HepG2 (cell line): ENCODE data around the gene ARHGAP10. TPM values are rescaled to one million over a fixed set of nuclear protein-coding genes. Genes with fewer than 3 reads are reported as not detected.
"Not testable (repeated sequence)": the region's sequence is repeated elsewhere in the genome, so short reads cannot be mapped to it uniquely, and the experiment has no call there.

ENCODE experiments used
- ATAC-seq: fragments of 200-7000 bp; cut with Tn5 transposase; 3 replicates; pipeline ENCODE4 v1.9.1; 2020; ENCODE audit warnings: mild to moderate bottlenecking, moderate library complexity
- BruUV-seq: library from RNA; stranded (reverse); fragments of 400-500 nt; replicated peaks from 2 replicates; lab custom pipeline; 2021; lab: Mats Ljungman, UMichigan
- CTCF ChIA-PET: fragments of 300-600 bp; formaldehyde crosslinking; extraction: SDS; loops from one replicate; lab custom pipeline; 2021; ENCODE audit warnings: low total read pairs, inconsistent platforms, low intra/inter-chr PET ratio; lab: Yijun Ruan, JAX
- POLR2A ChIA-PET: fragments of 350-600 bp; sonication (Branson Sonifier 250); formaldehyde crosslinking; loops from one replicate; lab custom pipeline; 2020; ENCODE audit warnings: antibody characterized with exemption, inconsistent platforms; lab: Yijun Ruan, JAX
- DNase-seq: peaks from one replicate; pipeline ENCODE4 v3.0.0-alpha.2; 2015; ENCODE audit warnings: low spot score
- FAIRE-seq: peaks from 3 replicates; lab custom pipeline; 2011; peaks lifted over from hg19 to GRCh38; lab: Jason Lieb, UNC
- H2AFZ ChIP-seq: one replicate; pipeline ENCODE4 v1.6.1; 2011; ENCODE audit warnings: low read length, inconsistent platforms
- H3K27ac ChIP-seq: fragments of 300-600 bp; 3 replicates; pipeline ENCODE4 v1.8.0; 2011; ENCODE audit warnings: mixed run types, mild to moderate bottlenecking, mixed read lengths, low read length, inconsistent platforms; ENCODE audit not compliant: insufficient read depth; ENCODE audit errors: extremely low read length
- H3K27me3 ChIP-seq, 2 experiments: fragments of 200-600 bp in 1 of 2; 2 replicates in 1 of 2; 3 replicates in 1 of 2; pipeline versions ENCODE4 v1.6.0 to v1.8.0; 2011; ENCODE audit warnings: low read length in 2 of 2, mild to moderate bottlenecking in 2 of 2, moderate library complexity in 2 of 2, inconsistent platforms in 1 of 2; ENCODE audit not compliant: insufficient read depth in 2 of 2, control insufficient read depth in 1 of 2
- H3K36me3 ChIP-seq, 2 experiments: fragments of 200-600 bp in 1 of 2; replicated peaks in 1 of 2; 2 replicates in 1 of 2; 3 replicates in 1 of 2; pipeline versions ENCODE4 v1.5.1 to v1.8.0; 2011; ENCODE audit warnings: low read length in 2 of 2, inconsistent platforms in 1 of 2; ENCODE audit not compliant: insufficient read depth in 2 of 2, control insufficient read depth in 1 of 2
- H3K4me1 ChIP-seq: 2 replicates; pipeline ENCODE4 v1.5.1; 2012; ENCODE audit warnings: low read length, inconsistent platforms; ENCODE audit not compliant: insufficient read depth
- H3K4me2 ChIP-seq: 2 replicates; pipeline ENCODE4 v1.6.0; 2011; ENCODE audit warnings: low read depth, low read length, inconsistent platforms
- H3K4me3 ChIP-seq, 3 experiments: fragments of 200-600 bp in 1 of 3; sonication (generic), shearing (Covaris generic) in 1 of 3; replicated peaks in 1 of 3; 2 replicates each; pipeline ENCODE4 v1.5.1; 2011 to 2016; ENCODE audit warnings: low read length in 3 of 3, inconsistent platforms in 2 of 3, low read depth in 2 of 3, mild to moderate bottlenecking in 2 of 3, control low read depth in 1 of 3, mixed read lengths in 1 of 3; ENCODE audit not compliant: insufficient read depth in 1 of 3
- H3K79me2 ChIP-seq: one replicate; pipeline ENCODE4 v1.6.1; 2011; ENCODE audit warnings: low read length, inconsistent platforms; ENCODE audit not compliant: insufficient read depth
- H3K9ac ChIP-seq: 2 replicates; pipeline ENCODE4 v1.6.0; 2011; ENCODE audit warnings: mild to moderate bottlenecking, low read depth, low read length, inconsistent platforms; ENCODE audit not compliant: insufficient read depth
- H3K9me3 ChIP-seq: 2 replicates; pipeline ENCODE4 v1.5.1; 2012; ENCODE audit warnings: mild to moderate bottlenecking, low read length
- H4K20me1 ChIP-seq: 2 replicates; pipeline ENCODE4 v1.6.0; 2011; ENCODE audit warnings: inconsistent platforms, mild to moderate bottlenecking, low read length, moderate library complexity; ENCODE audit not compliant: insufficient read depth
- ASH2L ChIP-seq: fragments of 300-600, 200-600 bp; sonication (generic); IDR thresholded peaks from 2 replicates; pipeline ENCODE4 v1.7.0; 2017; ENCODE audit warnings: low read depth, mild to moderate bottlenecking, moderate library complexity, mixed read lengths, low read length; ENCODE audit not compliant: insufficient read length
- EED ChIP-seq: sonication (generic); formaldehyde crosslinking; IDR thresholded peaks from 2 replicates; pipeline ENCODE4 v1.5.0; 2020; ENCODE audit warnings: mild to moderate bottlenecking, missing genetic modification reagents
- ELF1 ChIP-seq: sonication (generic); formaldehyde crosslinking; IDR thresholded peaks from 2 replicates; pipeline ENCODE4 v1.4.0; 2020; ENCODE audit warnings: missing genetic modification reagents
- PAWR ChIP-seq: sonication (generic); formaldehyde crosslinking; IDR thresholded peaks from 2 replicates; pipeline ENCODE4 v1.4.0; 2020; ENCODE audit warnings: missing genetic modification reagents, mild to moderate bottlenecking, borderline replicate concordance
- POGZ ChIP-seq: sonication (generic); formaldehyde crosslinking; IDR thresholded peaks from 2 replicates; pipeline ENCODE4 v1.4.0; 2020; ENCODE audit warnings: mild to moderate bottlenecking, missing genetic modification reagents
- SNRNP70 ChIP-seq: fragments of 200-400 bp; formaldehyde crosslinking; IDR thresholded peaks from 2 replicates; pipeline ENCODE4 v1.6.1; 2017; ENCODE audit warnings: mild to moderate bottlenecking, low read depth, low read length, moderate library complexity
- SRY ChIP-seq: sonication (generic); formaldehyde crosslinking; IDR thresholded peaks from 2 replicates; pipeline ENCODE4 v1.8.0; 2022; ENCODE audit warnings: mild to moderate bottlenecking, missing genetic modification reagents
- ZNF10 ChIP-seq: sonication (generic); formaldehyde crosslinking; IDR thresholded peaks from 2 replicates; pipeline ENCODE4 v1.4.0; 2020; ENCODE audit warnings: mild to moderate bottlenecking, low read depth, missing genetic modification reagents, borderline replicate concordance
- ZNF570 ChIP-seq: sonication (generic); formaldehyde crosslinking; IDR thresholded peaks from 2 replicates; pipeline ENCODE4 v1.4.0; 2020; ENCODE audit warnings: mild to moderate bottlenecking, missing genetic modification reagents, borderline replicate concordance
- WGBS: methylation state at CpG from one replicate; pipeline ENCODE4 v1.1.6; 2017; ENCODE audit warnings: low lambda C conversion rate; 5-methylcytosine and 5-hydroxymethylcytosine counted together
- in situ Hi-C: cut with HindIII; loops from 2 replicates; pipeline ENCODE4 v1.10.0; 2017; ENCODE audit warnings: low pct_unique_long_range_greater_than_20kb; ENCODE audit not compliant: extremely low pct_ligation_motif_present
- intact Hi-C: fragments of 100-400 bp; cut with micrococcal nuclease; formaldehyde crosslinking; loops from one replicate; pipeline ENCODE4 v1.10.0; 2022; ENCODE audit not compliant: unreplicated experiment
- polyA plus RNA-seq, 8 experiments: library from polyadenylated mRNA; depleted of rRNA in 3 of 8; stranded (reverse) in 7 of 8; unstranded in 1 of 8; fragments of >200 nt; fragmentation: Illumina TruSeq in 4 of 8; extraction: Trizol in 4 of 8; gene quantifications; 2 replicates each; pipeline versions ENCODE4 v1.2.1 to v1.2.3, GENCODE V29; 2011 to 2016; ENCODE audit warnings: low read depth in 4 of 8, missing spikeins in 1 of 8, mixed read lengths in 1 of 8; ENCODE audit not compliant: insufficient read depth in 1 of 8
- total RNA-seq, 5 experiments: library from RNA; depleted of rRNA; stranded (reverse); fragments of >200 nt; fragmentation: Illumina TruSeq; extraction: Trizol; gene quantifications; 2 replicates each; pipeline ENCODE4 v1.2.3, GENCODE V29; 2016; ENCODE audit warnings: low read depth in 1 of 5
- TF ChIP-seq, protein P1 (sequence below): sonication (generic); formaldehyde crosslinking; IDR thresholded peaks from 2 replicates; pipeline ENCODE4 v1.5.1; 2020; ENCODE audit warnings: mild to moderate bottlenecking, missing genetic modification reagents, borderline replicate concordance
- TF ChIP-seq, protein P2 (sequence below): sonication (generic); formaldehyde crosslinking; IDR thresholded peaks from 2 replicates; pipeline ENCODE4 v1.5.1; 2020; ENCODE audit warnings: missing genetic modification reagents, mild to moderate bottlenecking, borderline replicate concordance
- TF ChIP-seq, protein P3 (sequence below): sonication (generic); formaldehyde crosslinking; IDR thresholded peaks from 2 replicates; pipeline ENCODE4 v1.4.0; 2020; ENCODE audit warnings: mild to moderate bottlenecking, missing genetic modification reagents

Gene ARHGAP10
- total and polyA plus RNA-seq, 2 of the 13 experiments (the other 11 are each of a cell fraction or from before 2014, with no cell fraction given): 0.45 to 1.6 TPM

DNA sequence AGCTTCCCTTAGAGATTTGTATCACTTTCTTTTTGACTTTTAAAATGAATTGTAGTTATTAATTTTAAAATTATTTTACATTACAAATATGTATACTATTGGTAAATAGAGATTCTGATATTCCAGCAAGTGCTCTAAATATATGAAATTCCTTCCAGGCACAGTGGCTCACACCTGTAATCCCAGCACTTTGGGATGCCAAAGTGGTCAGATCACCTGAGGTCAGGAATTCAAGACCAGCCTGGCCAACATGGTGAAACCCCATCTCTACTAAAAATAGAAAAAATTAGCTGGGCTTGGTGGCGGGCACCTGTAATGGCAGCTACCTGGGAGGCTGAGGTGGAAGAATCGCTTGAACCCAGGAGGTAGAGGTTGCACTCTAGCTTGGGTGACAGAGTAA is 180.2 kb downstream of the ARHGAP10 start:
- H3K9ac ChIP-seq, intact Hi-C loops, in situ Hi-C loops, BruUV-seq, H3K79me2 ChIP-seq, H3K4me1 ChIP-seq, ATAC-seq, H2AFZ ChIP-seq, H3K36me3 ChIP-seq, H4K20me1 ChIP-seq, H3K4me3 ChIP-seq, POLR2A ChIA-PET, H3K9me3 ChIP-seq, H3K27ac ChIP-seq, H3K4me2 ChIP-seq, DNase-seq, H3K27me3 ChIP-seq, FAIRE-seq, CTCF ChIA-PET: not testable (repeated sequence)
- 94% methylated on average over 2 of the region's 2 CpGs for WGBS

DNA sequence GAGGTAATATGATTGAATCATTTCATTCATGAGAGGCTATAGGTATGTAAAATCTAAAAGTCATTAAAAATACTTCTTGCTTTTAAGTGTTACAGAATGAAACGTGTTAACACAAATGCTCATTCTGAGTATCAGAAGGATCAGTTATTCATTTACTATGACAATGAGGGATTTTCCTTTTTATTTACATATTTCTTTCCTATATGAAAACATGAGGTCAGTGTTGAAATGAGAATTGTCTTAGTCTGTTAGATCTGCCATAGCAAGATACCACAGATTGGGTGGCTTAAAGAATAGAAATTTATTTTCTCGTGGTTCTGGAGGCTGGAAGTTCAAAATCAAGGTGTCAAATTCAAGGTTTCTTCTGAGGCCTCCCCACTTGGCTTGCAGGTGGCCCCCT is 181.2 kb downstream of the ARHGAP10 start:
- BruUV-seq: no TSS peak
- CTCF ChIA-PET: no interaction called here
- FAIRE-seq: no peak
- TF ChIP-seq ELF1 (CRISPR knock-in tag) (no peak), SRY (CRISPR knock-in tag) (no peak), SNRNP70 (no peak), ASH2L (no peak), POGZ (CRISPR knock-in tag) (no peak), ZNF10 (CRISPR knock-in tag) (no peak), PAWR (CRISPR knock-in tag) (no peak), ZNF570 (CRISPR knock-in tag) (no peak), EED (no peak)
- TF ChIP-seq, protein P1, sequence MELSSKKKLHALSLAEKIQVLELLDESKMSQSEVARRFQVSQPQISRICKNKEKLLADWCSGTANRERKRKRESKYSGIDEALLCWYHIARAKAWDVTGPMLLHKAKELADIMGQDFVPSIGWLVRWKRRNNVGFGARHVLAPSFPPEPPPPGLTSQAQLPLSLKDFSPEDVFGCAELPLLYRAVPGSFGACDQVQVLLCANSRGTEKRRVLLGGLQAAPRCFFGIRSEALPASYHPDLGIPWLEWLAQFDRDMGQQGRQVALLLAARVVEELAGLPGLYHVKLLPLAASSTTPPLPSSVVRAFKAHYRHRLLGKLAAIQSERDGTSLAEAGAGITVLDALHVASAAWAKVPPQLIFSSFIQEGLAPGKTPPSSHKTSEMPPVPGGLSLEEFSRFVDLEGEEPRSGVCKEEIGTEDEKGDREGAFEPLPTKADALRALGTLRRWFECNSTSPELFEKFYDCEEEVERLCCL (CRISPR knock-in tag): no peak
- TF ChIP-seq, protein P2, sequence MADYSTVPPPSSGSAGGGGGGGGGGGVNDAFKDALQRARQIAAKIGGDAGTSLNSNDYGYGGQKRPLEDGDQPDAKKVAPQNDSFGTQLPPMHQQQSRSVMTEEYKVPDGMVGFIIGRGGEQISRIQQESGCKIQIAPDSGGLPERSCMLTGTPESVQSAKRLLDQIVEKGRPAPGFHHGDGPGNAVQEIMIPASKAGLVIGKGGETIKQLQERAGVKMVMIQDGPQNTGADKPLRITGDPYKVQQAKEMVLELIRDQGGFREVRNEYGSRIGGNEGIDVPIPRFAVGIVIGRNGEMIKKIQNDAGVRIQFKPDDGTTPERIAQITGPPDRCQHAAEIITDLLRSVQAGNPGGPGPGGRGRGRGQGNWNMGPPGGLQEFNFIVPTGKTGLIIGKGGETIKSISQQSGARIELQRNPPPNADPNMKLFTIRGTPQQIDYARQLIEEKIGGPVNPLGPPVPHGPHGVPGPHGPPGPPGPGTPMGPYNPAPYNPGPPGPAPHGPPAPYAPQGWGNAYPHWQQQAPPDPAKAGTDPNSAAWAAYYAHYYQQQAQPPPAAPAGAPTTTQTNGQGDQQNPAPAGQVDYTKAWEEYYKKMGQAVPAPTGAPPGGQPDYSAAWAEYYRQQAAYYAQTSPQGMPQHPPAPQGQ: no peak
- TF ChIP-seq, protein P3, sequence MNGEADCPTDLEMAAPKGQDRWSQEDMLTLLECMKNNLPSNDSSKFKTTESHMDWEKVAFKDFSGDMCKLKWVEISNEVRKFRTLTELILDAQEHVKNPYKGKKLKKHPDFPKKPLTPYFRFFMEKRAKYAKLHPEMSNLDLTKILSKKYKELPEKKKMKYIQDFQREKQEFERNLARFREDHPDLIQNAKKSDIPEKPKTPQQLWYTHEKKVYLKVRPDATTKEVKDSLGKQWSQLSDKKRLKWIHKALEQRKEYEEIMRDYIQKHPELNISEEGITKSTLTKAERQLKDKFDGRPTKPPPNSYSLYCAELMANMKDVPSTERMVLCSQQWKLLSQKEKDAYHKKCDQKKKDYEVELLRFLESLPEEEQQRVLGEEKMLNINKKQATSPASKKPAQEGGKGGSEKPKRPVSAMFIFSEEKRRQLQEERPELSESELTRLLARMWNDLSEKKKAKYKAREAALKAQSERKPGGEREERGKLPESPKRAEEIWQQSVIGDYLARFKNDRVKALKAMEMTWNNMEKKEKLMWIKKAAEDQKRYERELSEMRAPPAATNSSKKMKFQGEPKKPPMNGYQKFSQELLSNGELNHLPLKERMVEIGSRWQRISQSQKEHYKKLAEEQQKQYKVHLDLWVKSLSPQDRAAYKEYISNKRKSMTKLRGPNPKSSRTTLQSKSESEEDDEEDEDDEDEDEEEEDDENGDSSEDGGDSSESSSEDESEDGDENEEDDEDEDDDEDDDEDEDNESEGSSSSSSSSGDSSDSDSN (CRISPR knock-in tag): no peak

More for the DNA sequence above, 181.2 kb downstream of the ARHGAP10 start:
- Histone ChIP-seq H3K27ac (no peak overlapping the region), H3K36me3 (no peaks in the 10 kb centered on the region), H2AFZ (no peak overlapping the region), H3K4me2 (no peak overlapping the region), H3K27me3 (no peaks in the 10 kb centered on the region), H3K4me3 (no peak overlapping the region), H3K4me1 (no peaks in the 10 kb centered on the region), H3K79me2 (no peaks in the 10 kb centered on the region), H3K9me3 (no peaks in the 10 kb centered on the region), H4K20me1 (no peaks in the 10 kb centered on the region), H3K9ac (no peak overlapping the region)
- 26% methylated on average over 2 of the region's 2 CpGs for WGBS
- intact Hi-C loops: no loop called here
- in situ Hi-C loops: no loop called here
- ATAC-seq (no peak), DNase-seq (no peak)
- POLR2A ChIA-PET: no interaction called here
